HepG2 (cell line): ENCODE results near the gene EIF4G2.

Experiments used
- ARNTL ChIP-seq: sonication (generic); formaldehyde crosslinking; IDR thresholded peaks from 2 replicates; pipeline ENCODE4 v1.4.0; 2020; ENCODE audit warnings: mild to moderate bottlenecking, missing genetic modification reagents
- CBFB ChIP-seq: sonication (generic); formaldehyde crosslinking; IDR thresholded peaks from 2 replicates; pipeline ENCODE4 v1.4.0; 2020; ENCODE audit warnings: missing genetic modification reagents
- IKZF4 ChIP-seq: sonication (generic); formaldehyde crosslinking; IDR thresholded peaks from 2 replicates; pipeline ENCODE4 v1.5.1; 2020; ENCODE audit warnings: borderline replicate concordance, mild to moderate bottlenecking, low read depth, missing genetic modification reagents; ENCODE audit errors: not compliant biosample characterization
- MAFK ChIP-seq, 2 experiments: IDR thresholded peaks in 1 of 2; conservative IDR thresholded peaks in 1 of 2; 2 replicates each; pipeline ENCODE4 v1.6.1; 2011; ENCODE audit warnings: improper control_type of control experiment in 2 of 2, low read length in 2 of 2
- PHF21A ChIP-seq: sonication (generic); formaldehyde crosslinking; IDR thresholded peaks from 2 replicates; pipeline ENCODE4 v1.5.0; 2020; ENCODE audit warnings: mild to moderate bottlenecking, missing genetic modification reagents
- POGK ChIP-seq: sonication (generic); formaldehyde crosslinking; conservative IDR thresholded peaks from 2 replicates; pipeline ENCODE4 v1.8.0; 2022; ENCODE audit warnings: mild to moderate bottlenecking, moderate library complexity, missing genetic modification reagents
- SIN3A ChIP-seq: IDR thresholded peaks from 2 replicates; pipeline ENCODE4 v1.6.1; 2011; ENCODE audit warnings: low read depth, mild to moderate bottlenecking, control low read depth, low read length, borderline replicate concordance
- SP5 ChIP-seq: IDR thresholded peaks from 2 replicates; pipeline ENCODE4 v1.6.1; 2016; ENCODE audit warnings: low read depth, borderline replicate concordance
- ZNF354B ChIP-seq: sonication (generic); formaldehyde crosslinking; IDR thresholded peaks from 2 replicates; pipeline ENCODE4 v1.8.0; 2022; ENCODE audit warnings: mild to moderate bottlenecking, missing genetic modification reagents
- ZNF816 ChIP-seq: sonication (generic); formaldehyde crosslinking; IDR thresholded peaks from 2 replicates; pipeline ENCODE4 v1.8.0; 2022; ENCODE audit warnings: missing genetic modification reagents, mild to moderate bottlenecking, borderline replicate concordance

GRCh38 chr11:10770626-10771254 lies 38.0 kb downstream of the EIF4G2 start:
- TF ChIP-seq IKZF4 (CRISPR knock-in tag) (no peak), PHF21A (no peak), ARNTL (no peak), MAFK (conservative IDR thresholded peaks at IDR 0.05 in 1 of 2, IDR thresholded peaks at IDR 0.05 in 1 of 2; ENCODE audit: low read length in 2 of 2) (no peak), SP5 (no peak), CBFB (CRISPR knock-in tag) (no peak), ZNF816 (CRISPR knock-in tag) (no peak), SIN3A (no peak), POGK (CRISPR knock-in tag) (no peak), ZNF354B (CRISPR knock-in tag) (no peak)
